SKM-1 (cell line): Measurements from ENCODE around the gene ACSM5.
"Not testable (repeated sequence)": the region's sequence is repeated elsewhere in the genome, so short reads cannot be mapped to it uniquely, and the experiment has no call there.

ENCODE experiments used
- DNase-seq: peaks from one replicate; lab custom pipeline; 2025; ENCODE audit not compliant: unreplicated experiment; lab: John Stamatoyannopoulos, UW

Gene ACSM5

GRCh38 chr16:20446652-20447393 is 37.5 kb downstream of the ACSM5 start:
- DNase-seq, result not testable (repeated sequence)

GRCh38 chr16:20451364-20451763 is 42.0 kb downstream of the ACSM5 start, which contains the start of gene ACSM2A:
TSS of gene ACSM2A (plus strand) at chr16:20451521. CDS start at chr16:20460115, 8,594 bp downstream.
- DNase-seq, result not testable (repeated sequence)

GRCh38 chr16:20453633-20454032 is 44.3 kb downstream of the ACSM5 start:
- DNase-seq, result not testable (repeated sequence)

- not testable (repeated sequence) for DNase-seq
These were observed 49.9 kb downstream of the ACSM5 start for GRCh38 chr16:20459227-20459626.

- DNase-seq, result not testable (repeated sequence)
These were observed 51.0 kb downstream of the ACSM5 start for GRCh38 chr16:20460313-20460712.

- not testable (repeated sequence) for DNase-seq
These were observed 59.6 kb downstream of the ACSM5 start for GRCh38 chr16:20468954-20469353.

- DNase-seq, result not testable (repeated sequence)
These were observed 60.6 kb downstream of the ACSM5 start for GRCh38 chr16:20469930-20470329.

- DNase-seq, result not testable (repeated sequence)
These were observed 61.4 kb downstream of the ACSM5 start for GRCh38 chr16:20470732-20471131.

GRCh38 chr16:20477188-20477744 is 67.9 kb downstream of the ACSM5 start:
- not testable (repeated sequence) for DNase-seq

- not testable (repeated sequence) for DNase-seq
These were observed 74.7 kb downstream of the ACSM5 start for GRCh38 chr16:20483989-20484388.

- no peak for DNase-seq
These were observed 75.4 kb downstream of the ACSM5 start for GRCh38 chr16:20484726-20485125.

GRCh38 chr16:20485408-20485807 is 76.1 kb downstream of the ACSM5 start:
- no peak for DNase-seq
